HCT116 (cell line): ENCODE measurements around the gene SYT9. TPM values are rescaled to one million over a fixed set of nuclear protein-coding genes. Genes with fewer than 3 reads are reported as not detected.

Experiments used
- ATAC-seq: fragments of 200-7000 bp; cut with Tn5 transposase; 2 replicates; pipeline ENCODE4 v1.9.1; 2020; ENCODE audit warnings: mild to moderate bottlenecking, moderate library complexity
- BruUV-seq: library from RNA; stranded (reverse); fragments of 400-500 nt; replicated peaks from 2 replicates; lab custom pipeline; 2021; lab: Mats Ljungman, UMichigan
- CTCF ChIA-PET: fragments of 300-600 bp; sonication (Branson Sonifier 250); formaldehyde crosslinking; loops from one replicate; lab custom pipeline; 2021; ENCODE audit warnings: antibody characterized with exemption; lab: Charles Lee
- POLR2A ChIA-PET: fragments of 300-600, 350-600 bp; sonication (Branson Sonifier 250); formaldehyde crosslinking; loops from one replicate; lab custom pipeline; 2021; ENCODE audit warnings: antibody characterized with exemption; lab: Charles Lee
- RAD21 ChIA-PET, 2 experiments: fragments of 300-600 bp; sonication (Branson Sonifier 250); formaldehyde crosslinking; loops; one replicate each; lab custom pipeline; 2023; ENCODE audit warnings: low total read pairs in 2 of 2; ENCODE audit not compliant: uncharacterized antibody in 2 of 2, unreplicated experiment in 2 of 2, low non-redundant PET in 1 of 2; lab: Charles Lee
- DNase-seq: peaks from one replicate; pipeline ENCODE4 v3.0.0-alpha.2; 2010; ENCODE audit warnings: low read depth, low spot score
- H2AFZ ChIP-seq: fragments of 200-600 bp; shearing (Covaris generic), sonication (generic); 2 replicates; pipeline ENCODE4 v1.6.1; 2017; ENCODE audit warnings: low read depth, mixed run types, mixed read lengths, antibody characterized with exemption, low read length; ENCODE audit not compliant: poor library complexity, severe bottlenecking
- H3K27ac ChIP-seq: 2 replicates; pipeline ENCODE4 v1.5.1; 2012; ENCODE audit warnings: low read depth, low read length
- H3K27me3 ChIP-seq: fragments of 200-600 bp; sonication (generic); 2 replicates; pipeline ENCODE4 v1.6.1; 2016; ENCODE audit warnings: mixed run types, low read length, mixed read lengths; ENCODE audit not compliant: insufficient read depth
- H3K36me3 ChIP-seq, 2 experiments: fragments of 200-500 bp in 1 of 2; fragments of 200-600 bp in 1 of 2; sonication (Bioruptor generic) in 1 of 2; sonication (generic) in 1 of 2; 2 replicates each; pipeline versions ENCODE4 v1.5.1 to v1.6.1; 2014 to 2016; ENCODE audit warnings: low read length in 2 of 2, inconsistent platforms in 1 of 2, mixed read lengths in 1 of 2, mixed run types in 1 of 2; ENCODE audit not compliant: insufficient read depth in 2 of 2, control insufficient read depth in 1 of 2
- H3K4me1 ChIP-seq, 2 experiments: fragments of 200-600 bp in 1 of 2; sonication (generic) in 1 of 2; 2 replicates each; pipeline versions ENCODE4 v1.5.1 to v1.6.1; 2012 to 2017; ENCODE audit warnings: low read length in 2 of 2, inconsistent platforms in 1 of 2, mild to moderate bottlenecking in 1 of 2, mixed read lengths in 1 of 2, mixed run types in 1 of 2, moderate library complexity in 1 of 2; ENCODE audit not compliant: insufficient read depth in 2 of 2, control insufficient read depth in 1 of 2
- H3K4me2 ChIP-seq: fragments of 200-600 bp; sonication (generic); 2 replicates; pipeline ENCODE4 v1.6.1; 2017; ENCODE audit warnings: mixed run types, low read length, mixed read lengths
- H3K4me3 ChIP-seq, 2 experiments: fragments of 200-600 bp in 1 of 2; sonication (generic) in 1 of 2; replicated peaks in 1 of 2; 2 replicates each; pipeline ENCODE4 v1.5.1; 2011 to 2016; ENCODE audit warnings: low read length in 2 of 2, control low read depth in 1 of 2, low read depth in 1 of 2, mild to moderate bottlenecking in 1 of 2, mixed read lengths in 1 of 2, mixed run types in 1 of 2
- H3K79me2 ChIP-seq: fragments of 200-600 bp; sonication (generic); 2 replicates; pipeline ENCODE4 v1.6.1; 2017; ENCODE audit warnings: mild to moderate bottlenecking, mixed run types, low read length, moderate library complexity, mixed read lengths; ENCODE audit not compliant: insufficient read depth
- H3K9ac ChIP-seq: fragments of 200-600 bp; sonication (generic); 2 replicates; pipeline ENCODE4 v1.6.1; 2016; ENCODE audit warnings: low read length, mixed read lengths
- H3K9me2 ChIP-seq: fragments of 200-600 bp; sonication (generic), shearing (Covaris generic); 2 replicates; pipeline ENCODE4 v1.6.1; 2017; ENCODE audit warnings: mixed run types, mild to moderate bottlenecking, moderate library complexity; ENCODE audit not compliant: insufficient read depth
- H3K9me3 ChIP-seq, 2 experiments: fragments of 200-500 bp in 1 of 2; fragments of 200-600 bp in 1 of 2; sonication (Bioruptor generic) in 1 of 2; sonication (generic) in 1 of 2; 2 replicates each; pipeline ENCODE4 v1.6.1; 2014 to 2017; ENCODE audit warnings: low read length in 2 of 2, mixed read lengths in 2 of 2, inconsistent platforms in 1 of 2, low read depth in 1 of 2, mild to moderate bottlenecking in 1 of 2, mixed run types in 1 of 2, moderate library complexity in 1 of 2; ENCODE audit not compliant: control insufficient read depth in 1 of 2, insufficient read depth in 1 of 2
- H4K20me1 ChIP-seq: fragments of 200-600 bp; sonication (generic), shearing (Covaris generic); 2 replicates; pipeline ENCODE4 v1.6.1; 2017; ENCODE audit warnings: mixed run types, mild to moderate bottlenecking, moderate library complexity; ENCODE audit not compliant: insufficient read depth
- ELF1 ChIP-seq: IDR thresholded peaks from 2 replicates; pipeline ENCODE4 v1.6.1; 2012; ENCODE audit warnings: low read depth, borderline replicate concordance
- EZH2phosphoT487 ChIP-seq: fragments of 200-600 bp; IDR thresholded peaks from 2 replicates; pipeline ENCODE4 v1.6.1; 2018; ENCODE audit warnings: antibody characterized with exemption, borderline replicate concordance
- JUND ChIP-seq: IDR thresholded peaks from 2 replicates; pipeline ENCODE4 v1.6.1; 2012
- MAX ChIP-seq: IDR thresholded peaks from 2 replicates; pipeline ENCODE4 v1.6.1; 2012
- POLR2A ChIP-seq: IDR thresholded peaks from 2 replicates; pipeline ENCODE4 v1.7.0; 2011; ENCODE audit warnings: borderline replicate concordance; ENCODE audit not compliant: insufficient read depth, insufficient read length; ENCODE audit errors: extremely low read depth
- REST ChIP-seq: IDR thresholded peaks from 2 replicates; pipeline ENCODE4 v1.6.1; 2012; ENCODE audit warnings: low read depth
- SIN3A ChIP-seq: IDR thresholded peaks from 2 replicates; pipeline ENCODE4 v1.6.1; 2012; ENCODE audit warnings: low read depth
- SRF ChIP-seq: IDR thresholded peaks from 2 replicates; pipeline ENCODE4 v1.6.1; 2012; ENCODE audit warnings: low read depth
- TCF7L2 ChIP-seq: IDR thresholded peaks from 2 replicates; pipeline ENCODE4 v1.7.0; 2011; ENCODE audit warnings: borderline replicate concordance, inconsistent platforms; ENCODE audit not compliant: insufficient read depth, insufficient read length; ENCODE audit errors: extremely low read depth
- YY1 ChIP-seq: IDR thresholded peaks from 2 replicates; pipeline ENCODE4 v1.6.1; 2011; ENCODE audit warnings: low read length, low read depth, moderate library complexity, mild to moderate bottlenecking; ENCODE audit not compliant: insufficient replicate concordance; ENCODE audit errors: extremely low read depth
- intact Hi-C: fragments of 100-400 bp; cut with micrococcal nuclease; formaldehyde crosslinking; loops from 2 replicates; pipeline ENCODE4 v1.10.0; 2022
- total RNA-seq: library from RNA; stranded (reverse); gene quantifications from one replicate; pipeline ENCODE4 v1.2.1, GENCODE V29; 2021; ENCODE audit not compliant: unreplicated experiment
- TF ChIP-seq, protein P1 (sequence below), 3 experiments: fragments of 200-600 bp in 1 of 3; sonication (generic) in 1 of 3; IDR thresholded peaks in 2 of 3; conservative IDR thresholded peaks in 1 of 3; 2 replicates each; pipeline ENCODE4 v1.5.1; 2012 to 2017; ENCODE audit warnings: low read depth in 2 of 3, low read length in 2 of 3, antibody characterized with exemption in 1 of 3, borderline replicate concordance in 1 of 3, control low read depth in 1 of 3, mild to moderate bottlenecking in 1 of 3, mixed read lengths in 1 of 3, mixed run types in 1 of 3, moderate library complexity in 1 of 3; ENCODE audit not compliant: insufficient read depth in 1 of 3

Gene SYT9
- total RNA-seq, 1 experiment from 2014 or later, result not detected

DNA sequence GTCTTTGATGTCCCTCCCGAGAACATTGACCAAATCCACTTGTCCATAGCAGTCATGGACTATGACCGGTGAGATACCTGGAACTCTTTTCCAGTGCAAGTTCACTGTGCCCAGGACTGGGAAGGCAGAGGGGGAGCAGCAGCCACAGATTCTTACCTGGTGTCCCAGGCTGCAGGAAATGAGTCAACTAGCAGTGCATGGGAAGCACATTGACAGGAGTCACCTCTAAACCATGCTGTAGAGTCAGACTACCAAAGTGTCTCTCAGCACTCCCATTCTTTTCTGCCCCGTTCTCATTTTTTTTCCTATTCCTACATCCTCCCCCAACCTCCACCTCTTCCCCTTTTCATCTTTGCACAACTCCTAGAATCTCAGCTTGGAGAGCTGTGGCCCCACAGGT is 166.4 kb downstream of the SYT9 start:
- POLR2A ChIA-PET, result no interaction called here
- Histone ChIP-seq H2AFZ (no peak overlapping the region), H3K4me3 (no peak overlapping the region), H3K4me1 (no peaks in the 10 kb centered on the region), H3K36me3 (no peaks in the 10 kb centered on the region), H3K9me3 (no peaks in the 10 kb centered on the region), H3K9me2 (no peaks in the 10 kb centered on the region), H3K27ac (no peak overlapping the region), H3K4me2 (no peak overlapping the region), H3K9ac (no peak overlapping the region), H3K27me3 (peaks cover 50% of the 10 kb centered on the region), H4K20me1 (no peaks in the 10 kb centered on the region), H3K79me2 (no peaks in the 10 kb centered on the region)
- CTCF ChIA-PET, result no interaction called here
- BruUV-seq, result no TSS peak
- no peak for ATAC-seq
- DNase-seq, result no peak
- intact Hi-C loops, result no loop called here
- RAD21 ChIA-PET, result no interaction called here
- TF ChIP-seq SRF (no peak), JUND (no peak), REST (no peak), POLR2A (no peak), SIN3A (no peak), TCF7L2 (no peak), YY1 (no peak), MAX (no peak), EZH2phosphoT487 (no peak), ELF1 (no peak)
- TF ChIP-seq, protein P1, sequence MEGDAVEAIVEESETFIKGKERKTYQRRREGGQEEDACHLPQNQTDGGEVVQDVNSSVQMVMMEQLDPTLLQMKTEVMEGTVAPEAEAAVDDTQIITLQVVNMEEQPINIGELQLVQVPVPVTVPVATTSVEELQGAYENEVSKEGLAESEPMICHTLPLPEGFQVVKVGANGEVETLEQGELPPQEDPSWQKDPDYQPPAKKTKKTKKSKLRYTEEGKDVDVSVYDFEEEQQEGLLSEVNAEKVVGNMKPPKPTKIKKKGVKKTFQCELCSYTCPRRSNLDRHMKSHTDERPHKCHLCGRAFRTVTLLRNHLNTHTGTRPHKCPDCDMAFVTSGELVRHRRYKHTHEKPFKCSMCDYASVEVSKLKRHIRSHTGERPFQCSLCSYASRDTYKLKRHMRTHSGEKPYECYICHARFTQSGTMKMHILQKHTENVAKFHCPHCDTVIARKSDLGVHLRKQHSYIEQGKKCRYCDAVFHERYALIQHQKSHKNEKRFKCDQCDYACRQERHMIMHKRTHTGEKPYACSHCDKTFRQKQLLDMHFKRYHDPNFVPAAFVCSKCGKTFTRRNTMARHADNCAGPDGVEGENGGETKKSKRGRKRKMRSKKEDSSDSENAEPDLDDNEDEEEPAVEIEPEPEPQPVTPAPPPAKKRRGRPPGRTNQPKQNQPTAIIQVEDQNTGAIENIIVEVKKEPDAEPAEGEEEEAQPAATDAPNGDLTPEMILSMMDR (IDR thresholded peaks at IDR 0.05 in 2 of 3, conservative IDR thresholded peaks at IDR 0.05 in 1 of 3; ENCODE audit: borderline replicate concordance in 1 of 3, insufficient read depth in 1 of 3, low read depth in 2 of 3, low read length in 2 of 3), result no peak
